ENCODE data around the gene REV1.

REV1 gene

GRCh38 chr2:99388892-99389291, 100.9 kb downstream of the REV1 start:
- TF ChIP-seq CTCF (IDR thresholded peaks at IDR 0.05; ENCODE audit: borderline replicate concordance, control extremely low read depth, extremely low read depth, insufficient read depth, missing control alignments), result no peak
- no peak for DNase-seq (ENCODE audit: low spot score)
- in situ Hi-C loops (cut with MboI; ENCODE audit: low sequenced_read_pairs, unreplicated experiment), result no loop called here

GRCh38 chr2:99386011-99386410, 103.8 kb downstream of the REV1 start:
- TF ChIP-seq CTCF (IDR thresholded peaks at IDR 0.05; ENCODE audit: borderline replicate concordance, control extremely low read depth, extremely low read depth, insufficient read depth, missing control alignments), result no peak
- DNase-seq (ENCODE audit: low spot score), result no peak
- in situ Hi-C loops (cut with MboI; ENCODE audit: low sequenced_read_pairs, unreplicated experiment), result no loop called here

GRCh38 chr2:99382143-99382542, 107.7 kb downstream of the REV1 start:
- DNase-seq (ENCODE audit: low spot score), result no peak
- in situ Hi-C loops (cut with MboI; ENCODE audit: low sequenced_read_pairs, unreplicated experiment), result no loop called here
- TF ChIP-seq CTCF (IDR thresholded peaks at IDR 0.05; ENCODE audit: borderline replicate concordance, control extremely low read depth, extremely low read depth, insufficient read depth, missing control alignments), result no peak

GRCh38 chr2:99380376-99381010, 109.3 kb downstream of the REV1 start:
- TF ChIP-seq CTCF (IDR thresholded peaks at IDR 0.05; ENCODE audit: borderline replicate concordance, control extremely low read depth, extremely low read depth, insufficient read depth, missing control alignments), result no peak
- no peak for DNase-seq (ENCODE audit: low spot score)
- in situ Hi-C loops (cut with MboI; ENCODE audit: low sequenced_read_pairs, unreplicated experiment), result no loop called here

GRCh38 chr2:99377879-99378278, 111.9 kb downstream of the REV1 start:
- DNase-seq (ENCODE audit: low spot score), result no peak
- in situ Hi-C loops (cut with MboI; ENCODE audit: low sequenced_read_pairs, unreplicated experiment), result no loop called here
- no peak for TF ChIP-seq CTCF (IDR thresholded peaks at IDR 0.05; ENCODE audit: borderline replicate concordance, control extremely low read depth, extremely low read depth, insufficient read depth, missing control alignments)

- DNase-seq (ENCODE audit: low spot score), result no peak
- no peak for TF ChIP-seq CTCF (IDR thresholded peaks at IDR 0.05; ENCODE audit: borderline replicate concordance, control extremely low read depth, extremely low read depth, insufficient read depth, missing control alignments)
- in situ Hi-C loops (cut with MboI; ENCODE audit: low sequenced_read_pairs, unreplicated experiment), result no loop called here
Measured at GRCh38 chr2:99376254-99376864, 113.5 kb downstream of the REV1 start.
